Measurements from ENCODE around the gene AJM1.

Gene AJM1

GRCh38 chr9:136847088-136847825, 5.0 kb downstream of the AJM1 start:
- ATAC-seq, result no peak
- TF ChIP-seq GLIS3 (CRISPR knock-in tag; IDR thresholded peaks at IDR 0.05) (no peak), ZNF8 (CRISPR knock-in tag; IDR thresholded peaks at IDR 0.05) (no peak), SNAI2 (CRISPR knock-in tag; IDR thresholded peaks at IDR 0.05) (no peak), TCF4 (CRISPR knock-in tag; IDR thresholded peaks at IDR 0.05; ENCODE audit: borderline replicate concordance) (no peak)
- TF ChIP-seq, protein P1, sequence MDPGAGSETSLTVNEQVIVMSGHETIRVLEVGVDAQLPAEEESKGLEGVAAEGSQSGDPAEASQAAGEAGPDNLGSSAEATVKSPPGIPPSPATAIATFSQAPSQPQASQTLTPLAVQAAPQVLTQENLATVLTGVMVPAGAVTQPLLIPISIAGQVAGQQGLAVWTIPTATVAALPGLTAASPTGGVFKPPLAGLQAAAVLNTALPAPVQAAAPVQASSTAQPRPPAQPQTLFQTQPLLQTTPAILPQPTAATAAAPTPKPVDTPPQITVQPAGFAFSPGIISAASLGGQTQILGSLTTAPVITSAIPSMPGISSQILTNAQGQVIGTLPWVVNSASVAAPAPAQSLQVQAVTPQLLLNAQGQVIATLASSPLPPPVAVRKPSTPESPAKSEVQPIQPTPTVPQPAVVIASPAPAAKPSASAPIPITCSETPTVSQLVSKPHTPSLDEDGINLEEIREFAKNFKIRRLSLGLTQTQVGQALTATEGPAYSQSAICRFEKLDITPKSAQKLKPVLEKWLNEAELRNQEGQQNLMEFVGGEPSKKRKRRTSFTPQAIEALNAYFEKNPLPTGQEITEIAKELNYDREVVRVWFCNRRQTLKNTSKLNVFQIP (CRISPR knock-in tag; IDR thresholded peaks at IDR 0.05; ENCODE audit: borderline replicate concordance, low read depth), result no peak

DNA sequence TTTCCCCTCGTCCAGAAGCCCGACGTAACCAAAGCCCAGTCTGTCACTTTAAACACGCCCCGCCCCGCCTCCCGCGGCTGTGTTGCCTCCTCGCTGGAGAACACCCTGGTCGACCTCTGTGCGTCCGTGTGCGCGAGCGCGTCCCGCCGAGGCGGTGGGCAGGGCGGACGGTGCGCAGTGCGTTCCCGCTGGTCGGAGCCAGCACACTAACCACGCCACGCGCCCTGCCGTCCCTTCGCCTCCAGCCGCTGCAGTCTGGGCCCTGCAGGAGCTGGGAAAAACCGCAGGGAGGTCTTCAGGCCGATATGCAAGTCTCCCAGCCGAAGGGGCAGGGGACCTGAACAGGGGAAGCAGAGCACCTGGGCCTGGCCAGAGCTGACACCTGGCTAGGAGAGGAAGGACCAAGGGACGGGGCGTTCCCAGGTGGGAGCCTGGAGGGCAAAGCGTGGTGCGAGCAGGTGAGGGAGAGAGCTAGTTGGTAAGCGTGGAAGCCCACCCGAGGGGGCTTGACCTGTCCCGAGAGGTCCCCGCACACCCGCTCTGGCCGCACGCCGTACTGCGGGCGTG, 5.6 kb downstream of the AJM1 start:
- ATAC-seq, result peak; percentile 66
- TF ChIP-seq, protein P1 (CRISPR knock-in tag; IDR thresholded peaks at IDR 0.05; ENCODE audit: borderline replicate concordance, low read depth), result no peak
- TF ChIP-seq GLIS3 (CRISPR knock-in tag; IDR thresholded peaks at IDR 0.05) (no peak), ARNTL (CRISPR knock-in tag; IDR thresholded peaks at IDR 0.05; ENCODE audit: borderline replicate concordance, low read depth) (no peak), RARB (CRISPR knock-in tag; IDR thresholded peaks at IDR 0.05) (no peak), ZC3H10 (CRISPR knock-in tag; IDR thresholded peaks at IDR 0.05) (no peak)

- TF ChIP-seq ZNF565 (CRISPR knock-in tag; conservative IDR thresholded peaks at IDR 0.05; ENCODE audit: low read depth), result no peak
- TF ChIP-seq ZNF70 (CRISPR knock-in tag; IDR thresholded peaks at IDR 0.05), result no peak
- no peak for TF ChIP-seq ESRRG (CRISPR knock-in tag; IDR thresholded peaks at IDR 0.05)
- TF ChIP-seq GLIS3 (CRISPR knock-in tag; IDR thresholded peaks at IDR 0.05), result no peak
- TF ChIP-seq RARB (CRISPR knock-in tag; IDR thresholded peaks at IDR 0.05), result no peak
- no peak for TF ChIP-seq SNAI2 (CRISPR knock-in tag; IDR thresholded peaks at IDR 0.05)
- no peak for TF ChIP-seq ZC3H10 (CRISPR knock-in tag; IDR thresholded peaks at IDR 0.05)
- no peak for TF ChIP-seq CSRNP3 (CRISPR knock-in tag; IDR thresholded peaks at IDR 0.05)
- TF ChIP-seq OSR1 (CRISPR knock-in tag; IDR thresholded peaks at IDR 0.05), result no peak
- no peak for TF ChIP-seq BACH2 (CRISPR knock-in tag; IDR thresholded peaks at IDR 0.05; ENCODE audit: borderline replicate concordance)
- TF ChIP-seq, protein P1 (CRISPR knock-in tag; IDR thresholded peaks at IDR 0.05; ENCODE audit: borderline replicate concordance, low read depth), result no peak
- no peak for TF ChIP-seq ZFP30 (CRISPR knock-in tag; IDR thresholded peaks at IDR 0.05)
- no peak for TF ChIP-seq ISL1 (CRISPR knock-in tag; IDR thresholded peaks at IDR 0.05)
- no peak for TF ChIP-seq CSDC2 (CRISPR knock-in tag; IDR thresholded peaks at IDR 0.05)
- TF ChIP-seq, protein P2, sequence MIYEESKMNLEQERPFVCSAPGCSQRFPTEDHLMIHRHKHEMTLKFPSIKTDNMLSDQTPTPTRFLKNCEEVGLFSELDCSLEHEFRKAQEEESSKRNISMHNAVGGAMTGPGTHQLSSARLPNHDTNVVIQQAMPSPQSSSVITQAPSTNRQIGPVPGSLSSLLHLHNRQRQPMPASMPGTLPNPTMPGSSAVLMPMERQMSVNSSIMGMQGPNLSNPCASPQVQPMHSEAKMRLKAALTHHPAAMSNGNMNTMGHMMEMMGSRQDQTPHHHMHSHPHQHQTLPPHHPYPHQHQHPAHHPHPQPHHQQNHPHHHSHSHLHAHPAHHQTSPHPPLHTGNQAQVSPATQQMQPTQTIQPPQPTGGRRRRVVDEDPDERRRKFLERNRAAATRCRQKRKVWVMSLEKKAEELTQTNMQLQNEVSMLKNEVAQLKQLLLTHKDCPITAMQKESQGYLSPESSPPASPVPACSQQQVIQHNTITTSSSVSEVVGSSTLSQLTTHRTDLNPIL (CRISPR knock-in tag; IDR thresholded peaks at IDR 0.05; ENCODE audit: low read depth), result no peak
- no peak for TF ChIP-seq TOX (CRISPR knock-in tag; IDR thresholded peaks at IDR 0.05; ENCODE audit: borderline replicate concordance)
- no peak for TF ChIP-seq ZFP3 (CRISPR knock-in tag; IDR thresholded peaks at IDR 0.05)
- ATAC-seq, result peak; percentile 12
Measured at GRCh38 chr9:136848393-136849037, 6.2 kb downstream of the AJM1 start.

Measured in SK-N-SH treated with all-trans-retinoic acid at 6 μM for 48 hours (cell line).